GM18870 (cell line): ENCODE data around the gene DCLRE1B.

Source experiments
- ATAC-seq: cut with Tn5 transposase; IDR thresholded peaks from one replicate; pipeline ENCODE4 v1.9.1; 2021; ENCODE audit warnings: moderate library complexity; ENCODE audit not compliant: unreplicated experiment

Gene DCLRE1B

GRCh38 chr1:113904674-113905434 lies at the start of gene DCLRE1B, which contains the start of gene AP4B1:
TSS of gene DCLRE1B (plus strand) at chr1:113905326. CDS start at chr1:113905587, 261 bp downstream.
TSS of gene AP4B1 (minus strand) at chr1:113904799. CDS start at chr1:113904717, 82 bp downstream.
- ATAC-seq = peak; percentile 87

- ATAC-seq = no peak
Observed at GRCh38 chr1:113855630-113856400, 49.3 kb upstream of the DCLRE1B start.

GRCh38 chr1:113856401-113856790 lies 48.7 kb upstream of the DCLRE1B start:
- no peak for ATAC-seq

GRCh38 chr1:113857776-113858175 lies 47.4 kb upstream of the DCLRE1B start:
- no peak for ATAC-seq

- ATAC-seq = no peak
Observed at GRCh38 chr1:113858418-113858817, 46.7 kb upstream of the DCLRE1B start.

- ATAC-seq = no peak
Observed at GRCh38 chr1:113858982-113859381, 46.1 kb upstream of the DCLRE1B start.

- ATAC-seq = peak; percentile 90
Observed at GRCh38 chr1:113859478-113860175, 45.5 kb upstream of the DCLRE1B start.

GRCh38 chr1:113860891-113861290 lies 44.2 kb upstream of the DCLRE1B start:
- no peak for ATAC-seq

GRCh38 chr1:113861641-113862040 lies 43.5 kb upstream of the DCLRE1B start:
- ATAC-seq = no peak

GRCh38 chr1:113868387-113869083 lies 36.6 kb upstream of the DCLRE1B start:
- ATAC-seq = no peak

GRCh38 chr1:113870778-113871177 lies 34.3 kb upstream of the DCLRE1B start:
- ATAC-seq = no peak

GRCh38 chr1:113871597-113872113 lies 33.5 kb upstream of the DCLRE1B start, which contains the start of gene PTPN22:
TSS of gene PTPN22 (minus strand) at chr1:113871712.
- peak; percentile 84 for ATAC-seq

- ATAC-seq = no peak
Observed at GRCh38 chr1:113872219-113872935, 32.7 kb upstream of the DCLRE1B start.

- ATAC-seq = peak; percentile 35
Observed at GRCh38 chr1:113874012-113874879, 30.9 kb upstream of the DCLRE1B start.

- ATAC-seq = peak; percentile 27
Observed at GRCh38 chr1:113875714-113876113, 29.4 kb upstream of the DCLRE1B start.

GRCh38 chr1:113876176-113876575 lies 28.9 kb upstream of the DCLRE1B start:
- no peak for ATAC-seq

GRCh38 chr1:113879739-113880038 lies 25.4 kb upstream of the DCLRE1B start:
- ATAC-seq = no peak

- ATAC-seq = no peak
Observed at GRCh38 chr1:113881661-113882060, 23.5 kb upstream of the DCLRE1B start.
